T1000 (cell line): ENCODE measurements around the gene EVL.
"Not testable (repeated sequence)": the region's sequence is repeated elsewhere in the genome, so short reads cannot be mapped to it uniquely, and the experiment has no call there.

ENCODE experiments used
- DNase-seq: peaks from one replicate; lab custom pipeline; 2025; ENCODE audit warnings: mixed read lengths; lab: John Stamatoyannopoulos, UW

EVL gene

GRCh38 chr14:100038065-100038464 lies 27.2 kb upstream of the EVL start:
- no peak for DNase-seq

GRCh38 chr14:100039903-100040302 lies 25.3 kb upstream of the EVL start:
- DNase-seq: no peak

GRCh38 chr14:100041271-100041670 lies 24.0 kb upstream of the EVL start:
- no peak for DNase-seq

GRCh38 chr14:100042286-100042685 lies 22.9 kb upstream of the EVL start:
- no peak for DNase-seq

- DNase-seq: no peak
These were observed 19.4 kb upstream of the EVL start for GRCh38 chr14:100045642-100046344.

- DNase-seq: no peak
These were observed 17.6 kb upstream of the EVL start for GRCh38 chr14:100047600-100047999.

- DNase-seq: no peak
These were observed 16.4 kb upstream of the EVL start for GRCh38 chr14:100048786-100049185.

GRCh38 chr14:100049220-100049619 lies 16.0 kb upstream of the EVL start:
- no peak for DNase-seq

- no peak for DNase-seq
These were observed 14.1 kb upstream of the EVL start for GRCh38 chr14:100051103-100051502.

- no peak for DNase-seq
These were observed 13.7 kb upstream of the EVL start for GRCh38 chr14:100051543-100051942.

GRCh38 chr14:100052819-100053218 lies 12.4 kb upstream of the EVL start:
- no peak for DNase-seq

- no peak for DNase-seq
These were observed 10.7 kb upstream of the EVL start for GRCh38 chr14:100054316-100055075.

GRCh38 chr14:100056431-100056830 lies 8.8 kb upstream of the EVL start:
- DNase-seq: no peak

- no peak for DNase-seq
These were observed 8.0 kb upstream of the EVL start for GRCh38 chr14:100056964-100057795.

GRCh38 chr14:100058777-100059437 lies 6.3 kb upstream of the EVL start:
- DNase-seq: no peak

- no peak for DNase-seq
These were observed 5.8 kb upstream of the EVL start for GRCh38 chr14:100059438-100059781.

GRCh38 chr14:100060760-100061159 lies 4.5 kb upstream of the EVL start:
- no peak for DNase-seq

- no peak for DNase-seq
These were observed 2.6 kb upstream of the EVL start for GRCh38 chr14:100062590-100062989.

GRCh38 chr14:100063314-100063941 lies 1.8 kb upstream of the EVL start:
- DNase-seq: no peak

- not testable (repeated sequence) for DNase-seq
These were observed 708 bp upstream of the EVL start for GRCh38 chr14:100064335-100065092.
